Measurements from ENCODE around the gene NUDT14. TPM values are rescaled to one million over a fixed set of nuclear protein-coding genes. Genes with fewer than 3 reads are reported as not detected.

NUDT14 gene
- total and polyA plus RNA-seq, 2 of the 4 experiments (the other 2 are of a cell fraction), result 5.6 to 9.3 TPM

GRCh38 chr14:105219043-105219612, 38.0 kb upstream of the NUDT14 start:
- dilution Hi-C loops (cut with HindIII; ENCODE audit: low sequenced_read_pairs, unreplicated experiment) (no loop called here), intact Hi-C loops (cut with micrococcal nuclease) (no loop called here), in situ Hi-C loops (cut with MboI; ENCODE audit: low sequenced_read_pairs) (no loop called here)
- Histone ChIP-seq H2BK5ac (ENCODE audit: low read depth, low read length, poor library complexity, severe bottlenecking) (no peak overlapping the region), H3K4me2 (ENCODE audit: low read depth, low read length) (no peak overlapping the region), H3K9me3 (ENCODE audit: control insufficient read depth, insufficient read depth, low read length) (no peaks in the 10 kb centered on the region), H2AFZ (replicated peaks; ENCODE audit: low read length, poor library complexity) (no peak overlapping the region), H3K36me3 (ENCODE audit: control insufficient read depth, insufficient read depth, low read length) (peaks cover 58% of the 10 kb centered on the region), H3K4me3 (ENCODE audit: insufficient read depth, low read depth, low read length) (no peak overlapping the region), H2BK20ac (ENCODE audit: low read depth, low read length) (no peak overlapping the region), H2BK120ac (ENCODE audit: low read depth, low read length) (no peak overlapping the region), H3K27me3 (ENCODE audit: control insufficient read depth, insufficient read depth, low read length) (no peaks in the 10 kb centered on the region), H3K4me1 (ENCODE audit: control insufficient read depth, insufficient read depth, low read length) (peaks cover 2% of the 10 kb centered on the region; the same call in 1 of the 2 replicates), H4K91ac (ENCODE audit: insufficient read depth, low read depth, low read length) (no peak overlapping the region), H3K27ac (ENCODE audit: insufficient read depth, low read length) (no peak overlapping the region), H3K23ac (ENCODE audit: low read depth, low read length) (no peak overlapping the region), H4K5ac (ENCODE audit: low read depth, low read length) (no peak overlapping the region), H3K9me1 (ENCODE audit: insufficient read depth, low read length) (peaks cover 12% of the 10 kb centered on the region), H2AK9ac (replicated peaks; ENCODE audit: low read depth, low read length, poor library complexity) (no peak overlapping the region), H3K9ac (ENCODE audit: low read depth, low read length) (no peak overlapping the region), H3K4ac (ENCODE audit: low read depth, low read length) (no peak overlapping the region), H3K79me1 (ENCODE audit: low read depth in 1 of 2, low read length in 2 of 2) (peaks cover 12 to 24% of the 10 kb centered on the region in 2 experiments), H3K56ac (ENCODE audit: extremely low read depth, insufficient read depth, low read length) (no peak overlapping the region), H2BK15ac (ENCODE audit: low read depth, low read length) (no peak overlapping the region), H3K18ac (ENCODE audit: low read depth, low read length) (no peak overlapping the region), H3K14ac (replicated peaks; ENCODE audit: low read depth, low read length) (no peak overlapping the region), H4K20me1 (ENCODE audit: insufficient read depth, low read length) (peaks cover 14% of the 10 kb centered on the region), H4K8ac (ENCODE audit: low read depth in 2 of 2, low read length in 2 of 2) (no peak overlapping the region), H2AK5ac (ENCODE audit: low read depth, low read length) (no peak overlapping the region)
- ChIA-PET CTCF (no interaction called here), POLR2A (ENCODE audit: unreplicated experiment) (interaction anchor here (0.7 kb wide), 1 partner anchor 41 kb away, joined by 3 read pairs; no protein-coding TSS in a partner anchor)
- WGBS, 2 experiments (ENCODE audit: extremely low coverage in 2 of 2, insufficient read length in 1 of 2), result 96% methylated on average over 27 of the region's 29 CpGs; no CpG with 5 or more reads in 1 of the 2 experiments
- BruUV-seq (replicated peaks), result no TSS peak
- DNase-seq (no peak), ATAC-seq (ENCODE audit: low read depth) (no peak)
- TF ChIP-seq RCOR1 (IDR thresholded peaks at IDR 0.05; ENCODE audit: insufficient replicate concordance, low read length) (no peak), CHD1 (IDR thresholded peaks at IDR 0.05; ENCODE audit: low read depth, low read length) (no peak), RFX5 (IDR thresholded peaks at IDR 0.05; ENCODE audit: low read depth, low read length) (no peak), MAFK (IDR thresholded peaks at IDR 0.05; ENCODE audit: low read depth, low read length) (no peak), CEBPB (IDR thresholded peaks at IDR 0.05; ENCODE audit: low read depth, low read length) (no peak), NFE2L2 (IDR thresholded peaks at IDR 0.05; ENCODE audit: low read depth, low read length) (no peak)
